Measurements from ENCODE around the gene FCN1.

FCN1 gene

DNA sequence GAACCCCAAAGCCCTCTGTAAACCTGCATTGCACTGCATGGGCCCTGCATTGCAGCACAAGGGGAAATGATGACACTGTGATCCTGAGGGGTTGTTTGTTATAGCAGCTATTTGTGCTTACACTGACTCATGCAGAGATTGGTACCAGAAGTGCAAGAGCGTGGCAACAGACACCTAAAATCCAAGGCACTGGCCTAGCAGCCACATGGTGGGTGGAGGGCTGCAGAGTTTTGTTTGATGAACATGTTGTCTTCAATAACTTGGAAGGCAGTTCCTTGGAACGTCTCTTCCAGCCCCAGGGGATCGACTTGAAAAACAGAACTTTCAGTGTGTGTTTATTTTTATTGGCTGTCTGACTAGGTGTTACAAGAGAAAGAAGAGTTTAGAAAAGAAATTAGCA, 22.6 kb downstream of the FCN1 start:
- no peak overlapping the region for H3K4me3 ChIP-seq (ENCODE audit: low read length)
- H2AFZ ChIP-seq (ENCODE audit: low read depth, low read length) = no peak overlapping the region
- no peaks in the 10 kb centered on the region for H3K4me1 ChIP-seq (ENCODE audit: insufficient read depth, low read length)
- no peaks in the 10 kb centered on the region for H3K36me3 ChIP-seq (ENCODE audit: insufficient read depth, low read length)
- peaks cover 5% of the 10 kb centered on the region for H3K27me3 ChIP-seq (ENCODE audit: insufficient read depth, low read length)
- no peaks in the 10 kb centered on the region for H3K9me3 ChIP-seq (ENCODE audit: low read length)

DNA sequence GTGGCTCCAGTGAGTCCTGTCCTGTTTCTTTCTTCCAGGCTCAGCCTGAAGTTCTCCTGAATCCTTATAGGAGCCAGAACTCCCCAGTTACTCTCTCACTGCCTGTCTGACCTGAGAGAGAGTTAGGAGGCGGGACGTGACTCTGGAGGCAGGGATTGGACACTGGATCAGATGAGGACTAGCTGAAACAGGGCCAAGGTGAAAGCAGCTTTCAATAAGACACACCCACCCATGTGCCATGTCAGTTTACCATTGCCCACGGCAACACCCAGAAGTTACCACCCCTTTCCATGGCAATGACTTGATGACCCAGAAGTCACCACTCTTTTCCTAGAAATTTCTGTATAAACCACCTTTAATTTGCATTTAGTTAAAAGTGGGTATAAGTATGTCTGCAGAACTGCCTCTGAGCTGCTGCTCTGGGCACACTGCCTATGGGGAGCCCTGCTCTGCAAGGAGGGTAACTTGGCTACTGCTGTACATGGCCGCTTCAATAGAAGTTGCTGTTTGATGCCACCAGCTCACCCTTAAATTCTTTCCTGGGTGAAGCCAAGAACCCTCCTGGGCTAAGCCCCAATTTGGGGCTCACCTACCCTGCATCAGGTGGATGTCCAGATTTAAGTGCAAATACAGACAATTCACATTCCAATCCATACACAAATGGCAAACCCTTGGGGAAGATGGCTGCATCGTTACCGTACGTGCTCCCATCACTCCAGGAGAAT, 23.4 kb downstream of the FCN1 start:
- peaks cover 5% of the 10 kb centered on the region for H3K27me3 ChIP-seq (ENCODE audit: insufficient read depth, low read length)
- H3K9me3 ChIP-seq (ENCODE audit: low read length) = no peaks in the 10 kb centered on the region
- no peak overlapping the region for H3K4me3 ChIP-seq (ENCODE audit: low read length)
- H3K36me3 ChIP-seq (ENCODE audit: insufficient read depth, low read length) = no peaks in the 10 kb centered on the region
- no peaks in the 10 kb centered on the region for H3K4me1 ChIP-seq (ENCODE audit: insufficient read depth, low read length)
- no peak overlapping the region for H2AFZ ChIP-seq (ENCODE audit: low read depth, low read length)

DNA sequence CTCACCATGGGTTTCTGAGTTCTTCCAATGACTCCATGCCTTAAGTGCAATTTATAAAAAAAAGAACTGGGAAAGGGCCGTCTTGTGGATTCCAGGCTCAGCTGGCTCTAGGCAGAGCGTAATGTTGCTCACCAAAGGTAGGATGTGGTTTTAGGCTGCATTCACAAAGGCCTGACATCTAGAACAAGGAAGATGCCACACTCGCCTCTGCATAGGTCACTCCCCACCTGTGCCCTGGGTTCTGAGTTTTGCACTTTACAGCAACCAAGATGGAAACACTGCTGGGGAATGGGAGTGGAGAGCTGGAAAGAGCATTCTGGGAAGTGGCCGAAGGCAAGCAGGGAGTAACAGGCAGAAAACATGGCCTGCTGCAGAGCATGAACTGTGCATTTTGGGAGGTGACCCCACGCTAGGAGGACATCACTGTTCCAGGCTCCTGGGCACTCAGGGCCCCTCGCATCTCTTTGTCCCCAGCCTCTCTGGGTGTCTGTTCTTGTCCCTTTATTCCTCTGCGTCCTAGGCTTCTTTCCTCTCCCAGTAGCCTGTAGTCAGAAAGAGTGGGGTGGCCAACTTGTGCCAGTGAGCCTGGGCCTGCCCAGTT, 24.8 kb downstream of the FCN1 start:
- Histone ChIP-seq H2AFZ (ENCODE audit: low read depth, low read length) (no peak overlapping the region), H3K9me3 (ENCODE audit: low read length) (no peaks in the 10 kb centered on the region), H3K4me1 (ENCODE audit: insufficient read depth, low read length) (no peaks in the 10 kb centered on the region), H3K4me3 (ENCODE audit: low read length) (no peak overlapping the region), H3K27me3 (ENCODE audit: insufficient read depth, low read length) (peaks cover 9% of the 10 kb centered on the region), H3K36me3 (ENCODE audit: insufficient read depth, low read length) (no peaks in the 10 kb centered on the region)

DNA sequence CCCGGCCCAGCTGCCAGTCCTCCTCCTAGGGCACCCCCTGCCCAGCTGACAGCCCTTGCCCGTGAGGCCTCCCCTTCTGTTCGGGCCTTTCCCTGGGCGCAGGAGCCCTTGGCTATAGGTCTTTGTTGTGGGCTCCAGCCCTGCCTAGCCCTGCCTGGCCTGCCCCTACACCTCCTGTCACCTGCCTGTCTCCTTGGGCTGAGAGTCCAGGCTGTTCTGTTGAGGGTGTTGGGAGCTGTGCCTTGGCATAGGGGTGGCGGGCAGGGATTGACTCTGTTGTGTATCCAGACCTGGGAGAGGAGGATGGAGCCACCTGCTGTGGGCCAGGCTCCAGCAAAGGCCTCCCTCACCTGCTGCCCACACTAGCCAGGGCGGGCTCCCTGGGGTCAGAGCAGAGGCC, 25.5 kb downstream of the FCN1 start:
- Histone ChIP-seq H3K4me3 (ENCODE audit: low read length) (no peak overlapping the region), H3K36me3 (ENCODE audit: insufficient read depth, low read length) (no peaks in the 10 kb centered on the region), H2AFZ (ENCODE audit: low read depth, low read length) (no peak overlapping the region), H3K4me1 (ENCODE audit: insufficient read depth, low read length) (no peaks in the 10 kb centered on the region), H3K9me3 (ENCODE audit: low read length) (no peaks in the 10 kb centered on the region), H3K27me3 (ENCODE audit: insufficient read depth, low read length) (peaks cover 9% of the 10 kb centered on the region)

DNA sequence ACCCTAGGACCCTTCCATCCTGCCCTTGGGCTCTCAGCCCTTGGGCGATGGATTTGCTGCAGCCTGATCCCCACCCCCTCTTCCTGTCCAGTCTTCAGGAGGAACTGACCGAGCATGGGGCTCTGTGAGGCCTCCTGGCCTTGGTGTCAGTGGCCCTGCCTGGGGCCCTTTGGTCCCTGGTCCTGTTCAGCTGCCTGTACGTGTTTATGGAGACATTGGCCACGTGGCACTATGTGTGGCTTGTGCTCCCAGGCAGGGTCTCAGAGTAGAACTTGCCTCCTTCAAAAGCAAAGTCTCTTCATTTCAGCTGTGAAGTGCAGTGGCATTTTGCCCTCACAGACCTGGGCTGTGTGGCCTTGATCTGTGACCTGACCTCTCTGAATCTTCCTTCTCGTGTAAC, 26.0 kb downstream of the FCN1 start:
- H3K4me1 ChIP-seq (ENCODE audit: insufficient read depth, low read length) = no peaks in the 10 kb centered on the region
- peaks cover 9% of the 10 kb centered on the region for H3K27me3 ChIP-seq (ENCODE audit: insufficient read depth, low read length)
- H3K36me3 ChIP-seq (ENCODE audit: insufficient read depth, low read length) = no peaks in the 10 kb centered on the region
- H3K9me3 ChIP-seq (ENCODE audit: low read length) = no peaks in the 10 kb centered on the region
- H3K4me3 ChIP-seq (ENCODE audit: low read length) = no peak overlapping the region
- H2AFZ ChIP-seq (ENCODE audit: low read depth, low read length) = no peak overlapping the region

DNA sequence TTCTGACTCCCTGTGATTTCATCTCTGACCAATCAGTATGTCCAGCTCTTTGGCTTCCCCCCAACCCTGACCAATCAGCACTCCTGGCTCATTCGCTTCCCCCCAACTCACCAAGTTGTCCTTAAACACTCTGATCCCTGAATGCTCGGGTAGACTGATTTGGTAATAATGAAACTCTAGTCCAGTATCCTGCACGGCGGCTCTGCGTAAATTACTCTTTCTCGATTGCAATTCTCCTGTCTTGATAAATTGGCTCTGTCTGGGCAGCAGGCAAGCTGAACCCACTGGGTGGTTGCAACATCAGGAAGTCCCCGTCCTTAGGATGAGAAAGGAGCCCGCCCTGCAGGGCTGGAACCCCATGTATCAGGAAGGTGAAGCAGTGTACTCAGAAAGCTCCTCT, 26.7 kb downstream of the FCN1 start:
- peaks cover 9% of the 10 kb centered on the region for H3K27me3 ChIP-seq (ENCODE audit: insufficient read depth, low read length)

DNA sequence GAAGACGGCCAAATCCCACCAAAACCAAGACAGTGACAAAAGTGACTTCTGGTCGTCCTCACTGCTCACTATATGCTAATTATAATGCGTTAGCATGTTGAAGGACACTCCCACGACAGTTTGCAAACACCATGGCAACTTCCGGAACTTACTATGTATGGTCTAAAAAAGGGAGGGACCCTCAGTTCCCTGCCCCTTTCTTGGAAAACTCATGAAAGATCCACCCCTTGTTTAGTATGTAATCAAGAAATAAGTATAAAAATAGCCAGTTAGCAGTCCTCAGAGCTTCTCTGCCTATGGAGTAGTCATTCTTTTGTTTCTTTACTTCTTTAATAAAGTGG, 27.6 kb downstream of the FCN1 start:
- Histone ChIP-seq H3K4me3 (ENCODE audit: low read length) (no peak overlapping the region), H3K9me3 (ENCODE audit: low read length) (no peaks in the 10 kb centered on the region), H3K27me3 (ENCODE audit: insufficient read depth, low read length) (peaks cover 9% of the 10 kb centered on the region), H3K36me3 (ENCODE audit: insufficient read depth, low read length) (no peaks in the 10 kb centered on the region), H3K4me1 (ENCODE audit: insufficient read depth, low read length) (no peaks in the 10 kb centered on the region), H2AFZ (ENCODE audit: low read depth, low read length) (no peak overlapping the region)

More for the DNA sequence above, 26.7 kb downstream of the FCN1 start:
- Histone ChIP-seq H2AFZ (ENCODE audit: low read depth, low read length) (no peak overlapping the region), H3K4me1 (ENCODE audit: insufficient read depth, low read length) (no peaks in the 10 kb centered on the region), H3K36me3 (ENCODE audit: insufficient read depth, low read length) (no peaks in the 10 kb centered on the region), H3K4me3 (ENCODE audit: low read length) (no peak overlapping the region), H3K9me3 (ENCODE audit: low read length) (no peaks in the 10 kb centered on the region)

DNA sequence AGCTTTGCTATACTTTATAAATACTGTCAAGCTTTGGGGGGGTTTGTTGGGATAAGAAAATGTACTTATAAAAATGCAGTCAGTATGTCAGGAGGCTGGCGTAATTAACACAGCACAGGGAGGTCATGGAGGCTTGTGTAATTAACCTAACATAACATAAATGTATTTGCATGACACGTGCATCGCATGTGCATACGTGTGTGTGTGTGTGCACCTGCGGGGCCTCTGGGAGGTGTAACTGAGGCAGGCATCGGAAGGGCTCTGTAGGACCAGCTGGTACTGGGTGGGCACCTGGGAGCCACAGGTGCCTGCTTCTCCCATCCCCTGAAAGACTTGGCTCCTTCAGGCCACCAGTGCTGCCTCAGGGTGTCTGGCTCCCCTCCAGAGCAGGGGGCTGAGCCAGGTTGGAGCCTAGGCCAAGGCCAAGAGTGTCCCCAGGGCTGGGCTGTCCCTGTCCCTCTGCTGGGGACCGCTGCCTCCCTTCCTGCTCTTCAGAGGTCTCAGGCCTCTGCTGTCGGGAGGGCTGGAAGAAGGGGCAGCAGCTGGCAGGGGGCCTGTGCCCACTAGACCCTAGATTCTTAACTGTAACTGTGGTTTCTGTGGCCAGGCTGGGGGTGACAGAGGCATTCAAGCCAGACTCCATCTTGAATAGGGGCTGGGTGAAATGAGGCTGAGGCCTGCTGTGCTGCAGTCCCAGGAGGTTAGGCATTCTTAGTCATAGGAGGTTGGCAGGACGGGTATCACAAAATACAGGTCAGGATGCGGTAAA, 28.1 kb downstream of the FCN1 start:
- no peaks in the 10 kb centered on the region for H3K4me1 ChIP-seq (ENCODE audit: insufficient read depth, low read length)
- peaks cover 9% of the 10 kb centered on the region for H3K27me3 ChIP-seq (ENCODE audit: insufficient read depth, low read length)
- H3K9me3 ChIP-seq (ENCODE audit: low read length) = no peaks in the 10 kb centered on the region
- H2AFZ ChIP-seq (ENCODE audit: low read depth, low read length) = no peak overlapping the region
- no peaks in the 10 kb centered on the region for H3K36me3 ChIP-seq (ENCODE audit: insufficient read depth, low read length)
- H3K4me3 ChIP-seq (ENCODE audit: low read length) = no peak overlapping the region

DNA sequence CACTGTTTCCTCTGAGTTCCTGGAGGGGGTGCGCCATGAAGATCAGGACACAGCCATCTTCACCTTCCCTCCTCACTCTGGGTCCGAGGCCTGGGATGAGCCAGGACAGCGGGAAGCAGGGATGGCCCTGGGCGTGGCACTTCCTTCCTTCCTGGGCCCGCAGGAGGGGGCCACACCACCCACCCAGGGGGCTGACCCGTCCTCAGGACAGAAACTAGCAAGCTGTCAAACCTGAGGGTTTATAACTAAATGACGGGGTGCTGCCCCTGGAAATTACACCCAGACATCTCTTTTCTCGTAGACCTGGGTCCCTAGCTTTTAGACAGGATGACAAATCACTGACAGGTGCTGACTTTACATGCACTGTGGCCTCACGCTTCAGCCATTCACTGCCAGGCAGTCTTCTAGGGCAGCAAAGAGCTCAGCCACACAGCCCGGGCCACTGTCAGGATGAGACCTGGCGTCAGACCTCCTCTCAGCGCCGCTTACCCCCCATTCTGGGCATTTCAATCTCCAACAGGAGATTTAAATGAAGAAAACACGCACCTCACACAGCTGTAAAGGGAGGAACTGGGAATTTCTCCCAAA, 29.0 kb downstream of the FCN1 start:
- no peak overlapping the region for H2AFZ ChIP-seq (ENCODE audit: low read depth, low read length)

DNA sequence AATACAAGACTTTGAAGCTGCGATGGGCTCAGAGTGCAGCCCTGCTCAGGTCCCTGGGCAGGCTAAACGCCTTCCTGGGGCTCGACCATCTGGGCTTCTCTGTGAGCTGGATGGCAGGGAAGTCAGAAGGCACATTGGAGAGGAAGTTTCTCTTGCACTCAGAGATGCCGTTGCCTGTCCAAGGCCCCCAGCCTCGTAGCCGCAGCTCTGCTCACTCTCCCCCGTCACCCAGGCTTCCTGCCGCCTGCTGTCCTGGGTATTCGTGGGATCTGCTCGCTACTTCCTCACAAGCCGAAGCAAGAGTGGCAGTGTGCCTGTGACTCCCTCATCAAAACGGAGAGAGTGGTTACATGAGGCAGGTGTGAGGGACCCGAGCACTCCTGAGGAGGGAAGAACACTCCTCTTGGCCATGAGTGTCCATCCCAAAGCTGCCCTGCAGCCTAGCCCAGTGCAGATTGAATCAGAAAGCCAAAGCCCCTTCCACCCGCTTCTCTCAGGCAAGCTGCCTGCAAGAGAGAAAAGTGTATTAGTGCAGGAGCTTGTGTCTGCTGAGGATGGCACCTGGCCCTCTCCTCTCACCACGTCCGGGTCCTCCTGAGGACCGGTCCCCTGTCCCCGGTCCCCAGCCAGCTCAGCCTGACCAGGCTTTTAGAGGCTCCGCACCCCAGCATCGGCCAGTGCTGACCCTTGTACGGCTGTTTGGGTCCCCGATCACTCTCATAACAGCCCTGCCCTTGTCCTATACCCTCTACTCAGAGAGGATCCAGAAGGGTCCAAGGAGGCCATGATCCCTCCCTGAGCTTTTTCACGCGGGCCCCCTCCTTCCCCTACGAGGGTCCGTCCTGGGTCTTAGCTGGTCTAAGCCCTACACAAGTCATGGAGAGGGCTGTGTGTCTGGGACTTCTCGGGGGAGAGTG, 29.8 kb downstream of the FCN1 start:
- no peak overlapping the region for H3K4me3 ChIP-seq (ENCODE audit: low read length)
- no peaks in the 10 kb centered on the region for H3K9me3 ChIP-seq (ENCODE audit: low read length)
- H2AFZ ChIP-seq (ENCODE audit: low read depth, low read length) = no peak overlapping the region

More for the DNA sequence above, 29.0 kb downstream of the FCN1 start:
- Histone ChIP-seq H3K36me3 (ENCODE audit: insufficient read depth, low read length) (no peaks in the 10 kb centered on the region), H3K9me3 (ENCODE audit: low read length) (no peaks in the 10 kb centered on the region), H3K27me3 (ENCODE audit: insufficient read depth, low read length) (peaks cover 9% of the 10 kb centered on the region), H3K4me1 (ENCODE audit: insufficient read depth, low read length) (no peaks in the 10 kb centered on the region), H3K4me3 (ENCODE audit: low read length) (no peak overlapping the region)

DNA sequence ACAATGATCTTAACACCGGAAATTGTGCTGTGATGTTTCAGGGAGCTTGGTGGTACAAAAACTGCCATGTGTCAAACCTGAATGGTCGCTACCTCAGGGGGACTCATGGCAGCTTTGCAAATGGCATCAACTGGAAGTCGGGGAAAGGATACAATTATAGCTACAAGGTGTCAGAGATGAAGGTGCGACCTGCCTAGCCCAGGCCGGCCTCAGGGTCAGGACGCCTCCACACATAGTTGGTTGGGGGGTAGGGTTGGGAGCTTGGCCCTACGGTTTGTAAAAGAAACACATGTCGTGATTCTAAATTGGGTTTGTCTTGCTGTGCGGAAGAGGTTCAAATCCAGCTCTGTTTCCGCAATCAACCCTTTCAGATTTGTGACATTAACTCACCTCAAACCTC, 30.5 kb downstream of the FCN1 start:
- Histone ChIP-seq H3K4me3 (ENCODE audit: low read length) (no peak overlapping the region), H3K9me3 (ENCODE audit: low read length) (no peaks in the 10 kb centered on the region), H2AFZ (ENCODE audit: low read depth, low read length) (no peak overlapping the region), H3K4me1 (ENCODE audit: insufficient read depth, low read length) (no peaks in the 10 kb centered on the region), H3K36me3 (ENCODE audit: insufficient read depth, low read length) (no peaks in the 10 kb centered on the region), H3K27me3 (ENCODE audit: insufficient read depth, low read length) (peaks cover 9% of the 10 kb centered on the region)

More for the DNA sequence above, 29.8 kb downstream of the FCN1 start:
- Histone ChIP-seq H3K4me1 (ENCODE audit: insufficient read depth, low read length) (no peaks in the 10 kb centered on the region), H3K36me3 (ENCODE audit: insufficient read depth, low read length) (no peaks in the 10 kb centered on the region), H3K27me3 (ENCODE audit: insufficient read depth, low read length) (peaks cover 9% of the 10 kb centered on the region)

DNA sequence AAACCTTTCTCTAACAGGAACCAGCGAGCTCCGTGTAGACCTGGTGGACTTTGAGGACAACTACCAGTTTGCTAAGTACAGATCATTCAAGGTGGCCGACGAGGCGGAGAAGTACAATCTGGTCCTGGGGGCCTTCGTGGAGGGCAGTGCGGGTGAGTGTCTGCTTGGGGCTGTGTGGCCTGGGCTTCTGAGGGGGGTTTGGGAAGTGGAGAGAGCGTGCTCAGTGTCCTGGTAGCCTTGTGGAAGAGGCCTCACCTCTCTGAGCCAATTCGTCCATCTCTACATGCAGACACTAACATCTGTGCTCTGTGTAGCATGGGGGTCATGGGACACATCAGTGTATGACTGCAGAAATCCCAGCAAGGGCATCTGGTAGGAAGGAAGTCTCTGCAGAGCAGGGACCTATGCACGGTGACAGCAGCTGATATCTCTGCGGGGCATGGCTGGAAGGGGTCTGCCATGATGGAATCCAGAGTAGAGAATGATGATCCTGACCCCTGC, 31.2 kb downstream of the FCN1 start:
- no peak overlapping the region for H3K4me3 ChIP-seq (ENCODE audit: low read length)
- H3K4me1 ChIP-seq (ENCODE audit: insufficient read depth, low read length) = no peaks in the 10 kb centered on the region
- H2AFZ ChIP-seq (ENCODE audit: low read depth, low read length) = no peak overlapping the region
- no peaks in the 10 kb centered on the region for H3K36me3 ChIP-seq (ENCODE audit: insufficient read depth, low read length)
- H3K27me3 ChIP-seq (ENCODE audit: insufficient read depth, low read length) = peaks cover 4% of the 10 kb centered on the region
- no peaks in the 10 kb centered on the region for H3K9me3 ChIP-seq (ENCODE audit: low read length)
